ENCODE measurements around the gene NRF1.

GRCh38 chr7:129798616-129799349 is 187.3 kb downstream of the NRF1 start:
- TF ChIP-seq ATF3 (IDR thresholded peaks at IDR 0.05; ENCODE audit: insufficient read depth, low read depth, low read length) (no peak), ZNF274 (IDR thresholded peaks at IDR 0.05; ENCODE audit: borderline replicate concordance, extremely low read depth, low read length) (no peak), CTCF (IDR thresholded peaks at IDR 0.05; ENCODE audit: control extremely low read depth in 1 of 3, insufficient read depth in 1 of 3, low read depth in 1 of 3, low read length in 3 of 3) (no peak)
